ENCODE measurements around the gene JARID2. TPM values are rescaled to one million over a fixed set of nuclear protein-coding genes. Genes with fewer than 3 reads are reported as not detected.

Gene JARID2
- total and polyA plus RNA-seq, 10 of the 15 experiments (the other 5 are each of a cell fraction or from before 2014, with no cell fraction given) = 4.2 to 21.6 (median 11.7) TPM

DNA sequence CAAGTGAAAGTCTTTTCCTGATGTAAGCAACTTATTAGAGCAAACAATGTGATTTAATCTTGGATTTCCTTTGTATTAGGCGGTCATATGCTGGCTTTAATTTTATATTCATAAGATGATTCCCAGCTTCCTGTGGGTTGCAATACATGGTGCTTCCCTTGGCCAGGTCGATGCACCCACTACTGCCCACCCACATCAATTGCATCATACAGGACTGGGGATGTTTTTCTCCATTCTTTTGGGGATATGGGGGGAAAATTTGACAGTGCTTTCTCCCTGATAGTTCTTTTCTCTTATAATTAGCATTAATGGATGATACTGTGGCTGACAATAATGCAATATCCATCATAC lies 187.6 kb downstream of the JARID2 start:
- no peak for DNase-seq (ENCODE audit: low read depth, low spot score)
- 50% methylated on average over 2 of the region's 2 CpGs for WGBS (ENCODE audit: insufficient coverage, insufficient replicate concordance, low lambda C conversion rate, missing lambda C conversion rate)
- no peak; the same call in 2 of the 3 replicates for ATAC-seq
- intact Hi-C loops (cut with micrococcal nuclease; ENCODE audit: unreplicated experiment) (no loop called here), in situ Hi-C loops (cut with MboI) (no loop called here)
- peak overlapping the region; percentile 52 for H3K4me2 ChIP-seq (ENCODE audit: control insufficient read depth, insufficient read depth)
- SMC1A ChIA-PET (ENCODE audit: uncharacterized antibody, unreplicated experiment) = interaction anchor here (0.6 to 15.4 kb wide), 8 partner anchors 11 to 88 kb away, joined by 3 to 143 read pairs (median 8); no protein-coding TSS in a partner anchor
- H3K27me3 ChIP-seq (replicated peaks in 1 of 2; ENCODE audit: control insufficient read depth in 2 of 2, insufficient read depth in 2 of 2, low read length in 1 of 2) = no peaks in the 10 kb centered on the region
- BruUV-seq (replicated peaks) = TSS peak; percentile 1
- no peak overlapping the region for H2AFZ ChIP-seq (ENCODE audit: control insufficient read depth, low read depth, low read length)
- H3K9me3 ChIP-seq (replicated peaks; ENCODE audit: control insufficient read depth, insufficient read depth, low read length) = peaks cover 4% of the 10 kb centered on the region; the same call in 2 of the 3 replicates
- RAD21 ChIA-PET (ENCODE audit: unreplicated experiment) = interaction anchor here (1.5 to 4.0 kb wide), 3 partner anchors 11 to 43 kb away, joined by 4 to 32 read pairs (median 11); no protein-coding TSS in a partner anchor
- peaks cover 98% of the 10 kb centered on the region for H3K79me2 ChIP-seq (ENCODE audit: control insufficient read depth, insufficient read depth, low read length)
- peaks cover 64% of the 10 kb centered on the region for H3K4me1 ChIP-seq (ENCODE audit: control insufficient read depth, insufficient read depth, low read length)
- 0 out of 2 replicates have a peak, but pooled peaks have one; percentile 9 for TF ChIP-seq MTA3 (IDR thresholded peaks at IDR 0.05; ENCODE audit: borderline replicate concordance, low read length)
- no peak for TF ChIP-seq ZNF24 (IDR thresholded peaks at IDR 0.05)
- no peak for TF ChIP-seq SUZ12 (IDR thresholded peaks at IDR 0.05; ENCODE audit: unreplicated experiment)
- TF ChIP-seq ZNF274 (IDR thresholded peaks at IDR 0.05; ENCODE audit: insufficient read depth, insufficient read length) = no peak
- TF ChIP-seq MXI1 (IDR thresholded peaks at IDR 0.05; ENCODE audit: low read depth, low read length) = no peak
- POLR2A ChIA-PET = interaction anchor here (1.0 to 3.2 kb wide), 4 partner anchors 12 to 180 kb away, joined by 3 to 26 read pairs (median 4); no protein-coding TSS in a partner anchor
- H4K20me1 ChIP-seq (ENCODE audit: control insufficient read depth, insufficient read depth) = no peaks in the 10 kb centered on the region
- peak overlapping the region; percentile 42; the same call in 1 of the 2 replicates for H3K4me3 ChIP-seq
- CTCF ChIA-PET = interaction anchor here (1.0 to 6.3 kb wide), 6 partner anchors 8 to 74 kb away, joined by 3 to 49 read pairs (median 7); no protein-coding TSS in a partner anchor
- no peak overlapping the region; the same call in 1 of the 2 replicates for H3K9ac ChIP-seq (ENCODE audit: control insufficient read depth, insufficient read depth, low read length)
- no peaks in the 10 kb centered on the region; a peak in 1 of 4 replicates for H3K36me3 ChIP-seq (ENCODE audit: control insufficient read depth in 2 of 2, insufficient read depth in 2 of 2, low read length in 1 of 2)
- FAIRE-seq = no peak
- peak overlapping the region; percentile 59 for H3K27ac ChIP-seq (ENCODE audit: control insufficient read depth, insufficient read depth)

DNA sequence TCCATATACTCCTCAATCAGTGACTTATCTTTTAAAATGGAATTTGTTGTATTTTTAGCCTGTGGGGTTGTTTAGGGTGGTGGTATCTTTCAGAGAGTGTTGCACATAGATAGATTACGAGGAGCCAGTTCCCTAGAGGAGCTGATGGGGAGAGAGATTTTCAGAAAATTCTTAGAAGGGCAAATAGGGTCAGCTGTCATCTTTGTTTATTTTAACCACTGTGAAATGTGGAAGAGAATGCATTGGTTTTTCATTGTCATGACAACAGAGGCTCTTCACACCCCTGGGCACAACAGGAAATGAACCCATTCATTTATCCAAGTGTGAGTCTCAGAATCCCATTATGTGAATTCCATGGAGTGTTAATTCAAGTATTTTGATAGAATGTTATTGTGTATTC lies 188.4 kb downstream of the JARID2 start:
- in situ Hi-C loops (cut with MboI) (no loop called here), intact Hi-C loops (cut with micrococcal nuclease; ENCODE audit: unreplicated experiment) (no loop called here)
- Histone ChIP-seq H3K9me3 (replicated peaks; ENCODE audit: control insufficient read depth, insufficient read depth, low read length) (peaks cover 4% of the 10 kb centered on the region; the same call in 2 of the 3 replicates), H3K79me2 (ENCODE audit: control insufficient read depth, insufficient read depth, low read length) (peaks cover 97% of the 10 kb centered on the region), H3K27me3 (replicated peaks in 1 of 2; ENCODE audit: control insufficient read depth in 2 of 2, insufficient read depth in 2 of 2, low read length in 1 of 2) (no peaks in the 10 kb centered on the region), H2AFZ (ENCODE audit: control insufficient read depth, low read depth, low read length) (no peak overlapping the region), H3K9ac (ENCODE audit: control insufficient read depth, insufficient read depth, low read length) (no peak overlapping the region), H3K4me3 (peak overlapping the region; percentile 9; the same call in 1 of the 2 replicates), H3K36me3 (ENCODE audit: control insufficient read depth in 2 of 2, insufficient read depth in 2 of 2, low read length in 1 of 2) (no peaks in the 10 kb centered on the region; a peak in 1 of 4 replicates), H3K27ac (ENCODE audit: control insufficient read depth, insufficient read depth) (peak overlapping the region; percentile 59), H4K20me1 (ENCODE audit: control insufficient read depth, insufficient read depth) (no peaks in the 10 kb centered on the region), H3K4me1 (ENCODE audit: control insufficient read depth, insufficient read depth, low read length) (peaks cover 69% of the 10 kb centered on the region), H3K4me2 (ENCODE audit: control insufficient read depth, insufficient read depth) (peak overlapping the region; percentile 52)
- POLR2A ChIA-PET = interaction anchor here (1.2 to 1.5 kb wide), 3 partner anchors 12 to 35 kb away, joined by 3 to 6 read pairs (median 5); no protein-coding TSS in a partner anchor
- RAD21 ChIA-PET (ENCODE audit: unreplicated experiment) = interaction anchor here (0.6 to 4.0 kb wide), 8 partner anchors 12 to 114 kb away, joined by 3 to 32 read pairs (median 4); no protein-coding TSS in a partner anchor
- SMC1A ChIA-PET (ENCODE audit: uncharacterized antibody, unreplicated experiment) = interaction anchor here (0.6 to 15.4 kb wide), 14 partner anchors 8 to 169 kb away, joined by 3 to 143 read pairs (median 6); no protein-coding TSS in a partner anchor
- CTCF ChIA-PET = interaction anchor here (0.8 to 6.3 kb wide), 5 partner anchors 13 to 189 kb away, joined by 3 to 49 read pairs (median 3); no protein-coding TSS in a partner anchor
- 75% methylated on average over 1 of the region's 1 CpG for WGBS (ENCODE audit: insufficient coverage, insufficient replicate concordance, low lambda C conversion rate, missing lambda C conversion rate)
- FAIRE-seq = no peak
- peak; percentile 34 for ATAC-seq
- BruUV-seq (replicated peaks) = no TSS peak
- no peak for DNase-seq (ENCODE audit: low read depth, low spot score)
- TF ChIP-seq YBX1 (IDR thresholded peaks at IDR 0.05) (no peak), EZH2 (IDR thresholded peaks at IDR 0.05; ENCODE audit: borderline replicate concordance, control insufficient read depth, low read depth, low read length) (no peak), TCF12 (IDR thresholded peaks at IDR 0.05; ENCODE audit: low read depth, low read length) (no peak), GABPA (IDR thresholded peaks at IDR 0.05; ENCODE audit: low read depth) (no peak), CBX5 (IDR thresholded peaks at IDR 0.05; ENCODE audit: low read depth) (no peak), CBFB (IDR thresholded peaks at IDR 0.05; ENCODE audit: low read depth) (no peak), CHD4 (IDR thresholded peaks at IDR 0.05) (no peak), USF2 (IDR thresholded peaks at IDR 0.05; ENCODE audit: borderline replicate concordance, low read depth, low read length) (no peak), BMI1 (IDR thresholded peaks at IDR 0.05; ENCODE audit: borderline replicate concordance) (peak; percentile 73), TAF1 (IDR thresholded peaks at IDR 0.05; ENCODE audit: borderline replicate concordance, low read depth, low read length) (no peak), MEF2B (IDR thresholded peaks at IDR 0.05; ENCODE audit: partially characterized antibody, poor library complexity, severe bottlenecking) (peak; percentile 5), SMC3 (IDR thresholded peaks at IDR 0.05; ENCODE audit: borderline replicate concordance, low read length) (no peak), TBL1XR1 (IDR thresholded peaks at IDR 0.05; ENCODE audit: low read depth, low read length) (no peak), SIN3A (IDR thresholded peaks at IDR 0.05; ENCODE audit: low read depth, low read length) (no peak)
